ENCODE data around the gene HPX.
A peak's percentile ranks its signal among the peaks of the same experiment; 100 is the strongest.
"Not testable (repeated sequence)": the region's sequence is repeated elsewhere in the genome, so short reads cannot be mapped to it uniquely, and the experiment has no call there.

Gene HPX

GRCh38 chr11:6400431-6401345, 40.1 kb downstream of the HPX start:
- Histone ChIP-seq H3K36me3 (ENCODE audit: insufficient read depth, low read length) (no peaks in the 10 kb centered on the region), H3K27me3 (ENCODE audit: insufficient read depth, low read length) (no peaks in the 10 kb centered on the region), H3K4me3 (ENCODE audit: low read length) (no peak overlapping the region), H3K4me1 (ENCODE audit: insufficient read depth, low read length) (peaks cover 5% of the 10 kb centered on the region; the same call in 1 of the 2 replicates), H3K27ac (ENCODE audit: low read depth, low read length) (no peak overlapping the region), H3K9me3 (ENCODE audit: insufficient read depth, low read depth, low read length) (no peaks in the 10 kb centered on the region), H3K9ac (ENCODE audit: low read depth, low read length) (no peak overlapping the region)
- WGBS = 94% methylated on average over 13 of the region's 15 CpGs

GRCh38 chr11:6397636-6398035, 43.2 kb downstream of the HPX start:
- H3K9ac ChIP-seq (ENCODE audit: low read depth, low read length) = no peak overlapping the region
- WGBS = 81% methylated on average over 3 of the region's 3 CpGs
- H3K27ac ChIP-seq (ENCODE audit: low read depth, low read length) = no peak overlapping the region
- H3K9me3 ChIP-seq (ENCODE audit: insufficient read depth, low read depth, low read length) = no peaks in the 10 kb centered on the region
- no peaks in the 10 kb centered on the region for H3K27me3 ChIP-seq (ENCODE audit: insufficient read depth, low read length)
- no peak overlapping the region for H3K4me3 ChIP-seq (ENCODE audit: low read length)
- H3K36me3 ChIP-seq (ENCODE audit: insufficient read depth, low read length) = no peaks in the 10 kb centered on the region
- H3K4me1 ChIP-seq (ENCODE audit: insufficient read depth, low read length) = no peaks in the 10 kb centered on the region

GRCh38 chr11:6397156-6397555, 43.6 kb downstream of the HPX start:
- no peaks in the 10 kb centered on the region for H3K36me3 ChIP-seq (ENCODE audit: insufficient read depth, low read length)
- no peak overlapping the region for H3K27ac ChIP-seq (ENCODE audit: low read depth, low read length)
- WGBS = 72% methylated on average over 1 of the region's 1 CpG

GRCh38 chr11:6395470-6396060, 45.2 kb downstream of the HPX start:
- WGBS = 92% methylated on average over 16 of the region's 16 CpGs
- H3K27ac ChIP-seq (ENCODE audit: low read depth, low read length) = no peak overlapping the region
- H3K36me3 ChIP-seq (ENCODE audit: insufficient read depth, low read length) = no peaks in the 10 kb centered on the region
- H3K9me3 ChIP-seq (ENCODE audit: insufficient read depth, low read depth, low read length) = no peaks in the 10 kb centered on the region
- no peak overlapping the region for H3K4me3 ChIP-seq (ENCODE audit: low read length)
- H3K27me3 ChIP-seq (ENCODE audit: insufficient read depth, low read length) = peaks cover 7% of the 10 kb centered on the region; the same call in 1 of the 2 replicates
- H3K4me1 ChIP-seq (ENCODE audit: insufficient read depth, low read length) = no peaks in the 10 kb centered on the region
- H3K9ac ChIP-seq (ENCODE audit: low read depth, low read length) = no peak overlapping the region

More at GRCh38 chr11:6397156-6397555, 43.6 kb downstream of the HPX start:
- Histone ChIP-seq H3K9me3 (ENCODE audit: insufficient read depth, low read depth, low read length) (no peaks in the 10 kb centered on the region), H3K27me3 (ENCODE audit: insufficient read depth, low read length) (no peaks in the 10 kb centered on the region), H3K4me1 (ENCODE audit: insufficient read depth, low read length) (no peaks in the 10 kb centered on the region), H3K4me3 (ENCODE audit: low read length) (no peak overlapping the region), H3K9ac (ENCODE audit: low read depth, low read length) (no peak overlapping the region)

- Histone ChIP-seq H3K4me1 (ENCODE audit: insufficient read depth, low read length) (no peaks in the 10 kb centered on the region), H3K4me3 (ENCODE audit: low read length) (no peak overlapping the region), H3K27me3 (ENCODE audit: insufficient read depth, low read length) (peaks cover 7% of the 10 kb centered on the region; the same call in 1 of the 2 replicates), H3K9me3 (ENCODE audit: insufficient read depth, low read depth, low read length) (no peaks in the 10 kb centered on the region), H3K9ac (ENCODE audit: low read depth, low read length) (no peak overlapping the region), H3K27ac (ENCODE audit: low read depth, low read length) (no peak overlapping the region), H3K36me3 (ENCODE audit: insufficient read depth, low read length) (no peaks in the 10 kb centered on the region)
- 94% methylated on average over 16 of the region's 16 CpGs for WGBS
Observed at GRCh38 chr11:6393989-6394670, 46.7 kb downstream of the HPX start.

- not testable (repeated sequence) for H3K36me3 ChIP-seq (ENCODE audit: insufficient read depth, low read length); H3K9ac ChIP-seq (ENCODE audit: low read depth, low read length); H3K4me1 ChIP-seq (ENCODE audit: insufficient read depth, low read length); H3K27ac ChIP-seq (ENCODE audit: low read depth, low read length); H3K9me3 ChIP-seq (ENCODE audit: insufficient read depth, low read depth, low read length); H3K4me3 ChIP-seq (ENCODE audit: low read length); H3K27me3 ChIP-seq (ENCODE audit: insufficient read depth, low read length)
- WGBS = 86% methylated on average over 2 of the region's 4 CpGs
Observed at GRCh38 chr11:6392251-6392650, 48.5 kb downstream of the HPX start.

- Histone ChIP-seq H3K4me3 (ENCODE audit: low read length) (no peak overlapping the region), H3K4me1 (ENCODE audit: insufficient read depth, low read length) (peaks cover 7% of the 10 kb centered on the region; the same call in 1 of the 2 replicates), H3K27me3 (ENCODE audit: insufficient read depth, low read length) (peaks cover 7% of the 10 kb centered on the region; the same call in 1 of the 2 replicates), H3K36me3 (ENCODE audit: insufficient read depth, low read length) (no peaks in the 10 kb centered on the region), H3K27ac (ENCODE audit: low read depth, low read length) (no peak overlapping the region), H3K9me3 (ENCODE audit: insufficient read depth, low read depth, low read length) (no peaks in the 10 kb centered on the region), H3K9ac (ENCODE audit: low read depth, low read length) (no peak overlapping the region)
- WGBS = 95% methylated on average over 18 of the region's 18 CpGs
Observed at GRCh38 chr11:6391537-6392134, 49.2 kb downstream of the HPX start.

GRCh38 chr11:6390718-6391469, 49.9 kb downstream of the HPX start:
- no peaks in the 10 kb centered on the region for H3K36me3 ChIP-seq (ENCODE audit: insufficient read depth, low read length)
- 51% methylated on average over 19 of the region's 19 CpGs for WGBS
- no peak overlapping the region for H3K9ac ChIP-seq (ENCODE audit: low read depth, low read length)
- H3K4me3 ChIP-seq (ENCODE audit: low read length) = peak overlapping the region; percentile 64
- H3K27me3 ChIP-seq (ENCODE audit: insufficient read depth, low read length) = peaks cover 7% of the 10 kb centered on the region; the same call in 1 of the 2 replicates
- peaks cover 9% of the 10 kb centered on the region; the same call in 1 of the 2 replicates for H3K4me1 ChIP-seq (ENCODE audit: insufficient read depth, low read length)
- H3K9me3 ChIP-seq (ENCODE audit: insufficient read depth, low read depth, low read length) = no peaks in the 10 kb centered on the region
- H3K27ac ChIP-seq (ENCODE audit: low read depth, low read length) = no peak overlapping the region

GRCh38 chr11:6389905-6390717, 50.7 kb downstream of the HPX start, which contains the start of gene SMPD1:
TSS of gene SMPD1 (plus strand) at chr11:6390474. CDS start at chr11:6390599, 125 bp downstream.
- Histone ChIP-seq H3K4me1 (ENCODE audit: insufficient read depth, low read length) (peaks cover 16% of the 10 kb centered on the region), H3K27me3 (ENCODE audit: insufficient read depth, low read length) (peaks cover 7% of the 10 kb centered on the region; the same call in 1 of the 2 replicates), H3K9ac (ENCODE audit: low read depth, low read length) (no peak within 1 kb of the TSS), H3K9me3 (ENCODE audit: insufficient read depth, low read depth, low read length) (no peaks in the 10 kb centered on the region), H3K4me3 (ENCODE audit: low read length) (peak within 1 kb of the TSS; percentile 64), H3K27ac (ENCODE audit: low read depth, low read length) (peak within 1 kb of the TSS; percentile 72; the same call in 1 of the 2 replicates), H3K36me3 (ENCODE audit: insufficient read depth, low read length) (no peaks in the 10 kb centered on the region)
- WGBS = under 1% methylated on average over 63 of the region's 63 CpGs
